Mucosa of rectum (tissue), 2 donors: Measurements from ENCODE around the gene PBX1.

Experiments
- H3K27ac ChIP-seq, 2 donors: one replicate each; pipeline ENCODE4 v1.7.0; 2013; ENCODE audit warnings: inconsistent platforms in 2 of 2, low read depth in 2 of 2, low read length in 2 of 2
- H3K27me3 ChIP-seq, 2 donors: one replicate each; pipeline ENCODE4 v1.7.0; 2013; ENCODE audit warnings: low read length in 2 of 2; ENCODE audit not compliant: control insufficient read depth in 2 of 2, insufficient read depth in 2 of 2
- H3K36me3 ChIP-seq, 2 donors: one replicate each; pipeline ENCODE4 v1.7.0; 2013; ENCODE audit warnings: low read length in 2 of 2; ENCODE audit not compliant: control insufficient read depth in 2 of 2, insufficient read depth in 2 of 2
- H3K4me1 ChIP-seq, 2 donors: one replicate each; pipeline ENCODE4 v1.7.0; 2013; ENCODE audit warnings: low read length in 2 of 2, mild to moderate bottlenecking in 1 of 2; ENCODE audit not compliant: control insufficient read depth in 2 of 2, insufficient read depth in 2 of 2
- H3K4me3 ChIP-seq, 2 donors: one replicate each; pipeline ENCODE4 v1.7.0; 2013; ENCODE audit warnings: low read length in 2 of 2
- H3K9ac ChIP-seq, 2 donors: one replicate each; pipeline ENCODE4 v1.7.0; 2013; ENCODE audit warnings: low read length in 2 of 2, low read depth in 1 of 2, mild to moderate bottlenecking in 1 of 2
- H3K9me3 ChIP-seq, 2 donors: one replicate each; pipeline ENCODE4 v1.7.0; 2013; ENCODE audit warnings: low read length in 2 of 2; ENCODE audit not compliant: control insufficient read depth in 2 of 2
- donor health status: healthy.
- donor health status: Normal muscosa, but diverticular disease.

Gene PBX1

DNA sequence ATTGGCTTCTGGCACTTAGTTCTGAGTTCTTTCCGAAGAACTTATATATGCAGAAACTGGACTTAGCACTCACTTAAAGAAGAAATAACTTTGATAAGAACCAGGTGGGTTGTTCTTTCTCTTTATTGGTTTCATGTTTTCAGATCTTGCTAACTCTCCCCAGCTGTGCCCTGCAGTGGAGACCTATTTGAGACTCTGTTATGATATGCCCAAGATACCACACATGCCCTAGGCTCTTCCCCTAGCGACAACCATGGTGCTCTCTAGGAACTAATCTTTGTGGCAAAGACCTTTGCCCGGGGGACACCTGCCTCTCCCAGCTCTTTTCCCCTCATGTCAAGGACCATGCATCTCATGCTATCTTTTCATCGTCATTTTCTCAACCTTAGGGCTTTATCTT is 128.8 kb downstream of the PBX1 start:
- Histone ChIP-seq H3K9me3 (no peaks in the 10 kb centered on the region), H3K27me3 (no peaks in the 10 kb centered on the region), H3K27ac (no peak overlapping the region), H3K4me3 (no peak overlapping the region), H3K4me1 (peaks cover 17 to 19% of the 10 kb centered on the region in 2 donors), H3K36me3 (no peaks in the 10 kb centered on the region), H3K9ac (no peak overlapping the region)

DNA sequence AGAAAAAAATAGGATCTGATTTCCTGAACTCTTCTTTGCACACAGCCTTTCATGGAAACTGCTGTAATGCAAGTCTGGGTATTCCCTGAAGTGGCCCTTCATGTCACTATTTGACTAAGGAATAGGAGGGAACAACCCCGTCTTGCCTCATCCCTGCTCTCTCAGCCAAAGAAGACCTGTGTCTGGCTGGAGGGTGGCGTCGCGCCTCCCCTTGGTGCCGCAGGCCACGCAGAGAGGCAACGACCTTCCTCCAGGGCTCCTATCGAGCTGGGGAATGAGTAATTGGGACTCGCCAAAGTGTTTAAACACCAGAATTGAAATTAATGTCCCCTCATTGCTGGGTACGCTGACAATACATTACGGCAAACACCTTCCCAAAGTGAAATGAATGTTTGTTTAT is 129.8 kb downstream of the PBX1 start:
- Histone ChIP-seq H3K9me3 (no peaks in the 10 kb centered on the region), H3K27ac (no peak overlapping the region), H3K36me3 (no peaks in the 10 kb centered on the region), H3K9ac (no peak overlapping the region), H3K4me3 (no peak overlapping the region), H3K27me3 (no peaks in the 10 kb centered on the region), H3K4me1 (peaks cover 9 to 13% of the 10 kb centered on the region in 2 donors)

DNA sequence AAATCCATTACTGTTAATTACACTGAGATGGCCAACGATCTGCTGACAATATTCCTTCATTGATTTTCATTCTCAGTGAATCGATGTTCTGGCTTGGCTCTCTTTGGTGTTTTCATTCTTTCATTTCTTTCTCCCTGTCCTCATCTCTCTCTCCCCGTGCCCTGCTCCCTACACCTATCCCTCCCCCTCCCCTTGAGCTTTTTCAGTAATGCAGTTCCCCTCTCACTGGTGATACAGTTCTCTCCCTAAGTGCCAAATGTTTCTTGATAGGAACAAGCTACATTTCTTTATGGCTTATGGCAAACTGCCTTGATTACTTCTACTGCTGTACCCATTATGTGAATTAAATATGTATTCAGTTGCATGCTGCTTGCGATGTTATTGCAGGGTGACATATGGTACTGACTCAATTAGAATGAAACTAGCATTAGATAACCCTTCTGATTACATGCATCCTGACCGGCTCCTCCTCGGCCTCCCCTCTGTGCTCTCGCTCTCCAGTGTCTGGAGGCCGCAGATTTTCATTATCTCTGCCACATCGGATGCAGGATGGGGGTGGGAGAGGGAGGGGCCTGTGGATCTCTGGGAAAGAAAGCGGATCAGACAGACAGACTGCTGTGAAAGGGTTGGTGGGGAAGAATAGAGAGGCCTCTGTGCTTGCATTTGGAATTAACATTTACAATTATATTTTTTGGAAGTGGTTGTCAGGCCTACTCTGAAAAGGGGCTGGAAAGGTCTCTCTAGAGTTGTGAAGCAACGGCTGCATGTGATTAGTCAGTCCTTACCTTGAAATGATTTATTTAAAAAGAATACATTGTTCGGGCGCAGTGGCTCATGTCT is 130.9 kb downstream of the PBX1 start:
- no peaks in the 10 kb centered on the region for H3K27me3 ChIP-seq
- no peaks in the 10 kb centered on the region for H3K36me3 ChIP-seq
- H3K9ac ChIP-seq = no peak overlapping the region
- no peak overlapping the region for H3K4me3 ChIP-seq
- H3K4me1 ChIP-seq = peaks cover 3 to 5% of the 10 kb centered on the region in 2 donors
- no peaks in the 10 kb centered on the region for H3K9me3 ChIP-seq
- no peak overlapping the region for H3K27ac ChIP-seq

DNA sequence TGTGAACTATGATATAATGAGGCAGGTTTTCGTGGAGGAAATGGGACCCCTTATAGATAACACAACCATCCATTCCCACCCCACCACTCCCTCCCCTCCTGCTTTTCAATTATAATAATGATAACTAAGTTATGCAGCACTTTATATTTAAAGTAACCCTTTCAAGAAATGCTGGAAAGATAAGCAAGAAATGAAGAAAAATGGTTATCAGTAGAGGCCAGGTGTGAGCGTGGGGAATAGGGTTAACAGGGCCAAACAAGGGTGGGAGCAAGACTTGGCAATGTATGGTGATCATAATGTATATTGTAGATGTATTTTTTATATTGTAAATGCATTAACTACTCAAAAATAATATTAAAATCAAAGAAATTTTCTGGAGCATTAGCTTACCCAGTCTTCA is 133.4 kb downstream of the PBX1 start:
- H3K36me3 ChIP-seq = no peaks in the 10 kb centered on the region
- H3K27me3 ChIP-seq = no peaks in the 10 kb centered on the region
- no peaks in the 10 kb centered on the region for H3K4me1 ChIP-seq
- H3K9ac ChIP-seq = no peak overlapping the region
- no peak overlapping the region for H3K4me3 ChIP-seq
- no peak overlapping the region for H3K27ac ChIP-seq
- no peaks in the 10 kb centered on the region for H3K9me3 ChIP-seq

DNA sequence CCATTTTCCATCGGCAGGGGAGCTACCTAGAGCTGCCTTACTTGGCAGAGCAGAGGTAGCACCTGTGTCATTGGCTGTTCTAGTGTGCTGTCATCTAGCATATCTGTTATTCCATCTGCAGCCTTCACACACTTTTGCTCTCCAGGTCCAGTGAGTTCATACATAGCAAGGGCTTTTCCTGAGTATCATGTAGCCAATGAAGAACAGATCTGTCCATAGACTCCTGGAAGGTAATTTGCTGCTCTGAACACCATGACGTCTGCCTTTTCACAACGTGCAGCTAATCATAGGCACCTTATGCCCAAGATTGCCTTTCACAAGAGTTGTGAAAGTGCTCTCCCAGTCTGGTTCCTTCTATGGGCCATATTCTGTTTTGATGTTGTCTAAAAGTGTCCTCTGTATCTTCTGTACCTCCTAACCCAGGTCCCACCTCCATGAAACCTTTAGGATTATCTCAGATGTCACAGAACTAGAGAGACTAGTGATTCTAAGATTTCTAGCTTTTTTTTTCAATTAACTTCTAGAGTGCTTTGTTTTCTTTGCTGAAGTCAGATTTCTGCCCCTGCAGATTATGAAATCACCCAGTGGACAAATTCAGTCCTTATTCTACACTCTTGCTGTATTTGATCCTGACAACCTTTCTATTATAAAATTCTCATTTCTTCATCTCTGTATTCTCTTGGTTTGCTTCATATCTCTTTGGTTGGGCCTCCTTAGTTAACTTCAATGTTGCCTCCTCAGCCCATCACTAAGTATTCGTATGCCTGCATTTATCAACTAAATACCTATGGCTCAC is 134.8 kb downstream of the PBX1 start:
- no peaks in the 10 kb centered on the region for H3K36me3 ChIP-seq
- H3K4me3 ChIP-seq = no peak overlapping the region
- no peaks in the 10 kb centered on the region for H3K27me3 ChIP-seq
- H3K4me1 ChIP-seq = no peaks in the 10 kb centered on the region
- H3K9me3 ChIP-seq = no peaks in the 10 kb centered on the region
- H3K9ac ChIP-seq = no peak overlapping the region
- no peak overlapping the region for H3K27ac ChIP-seq

DNA sequence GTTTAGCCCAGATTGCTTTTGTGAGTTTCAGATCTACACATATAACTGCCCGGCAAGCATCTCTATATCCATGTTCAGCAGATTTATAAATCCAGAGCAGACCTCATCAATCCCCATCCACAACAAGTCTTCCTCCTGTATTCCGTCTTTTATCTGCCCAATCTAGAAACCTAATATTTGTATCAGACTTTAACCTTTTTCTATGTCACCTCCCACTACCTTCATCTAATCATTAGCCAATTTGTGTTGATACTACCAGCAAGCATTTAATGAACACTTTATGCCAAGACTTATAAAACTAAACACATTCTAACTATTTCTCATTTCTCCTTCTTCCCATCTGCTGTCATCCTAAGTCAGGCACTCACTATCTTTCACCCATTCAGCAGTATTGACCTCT is 135.5 kb downstream of the PBX1 start:
- no peak overlapping the region for H3K4me3 ChIP-seq
- no peak overlapping the region for H3K27ac ChIP-seq
- no peaks in the 10 kb centered on the region for H3K27me3 ChIP-seq
- no peaks in the 10 kb centered on the region for H3K36me3 ChIP-seq
- H3K4me1 ChIP-seq = no peaks in the 10 kb centered on the region
- H3K9ac ChIP-seq = no peak overlapping the region
- H3K9me3 ChIP-seq = no peaks in the 10 kb centered on the region

DNA sequence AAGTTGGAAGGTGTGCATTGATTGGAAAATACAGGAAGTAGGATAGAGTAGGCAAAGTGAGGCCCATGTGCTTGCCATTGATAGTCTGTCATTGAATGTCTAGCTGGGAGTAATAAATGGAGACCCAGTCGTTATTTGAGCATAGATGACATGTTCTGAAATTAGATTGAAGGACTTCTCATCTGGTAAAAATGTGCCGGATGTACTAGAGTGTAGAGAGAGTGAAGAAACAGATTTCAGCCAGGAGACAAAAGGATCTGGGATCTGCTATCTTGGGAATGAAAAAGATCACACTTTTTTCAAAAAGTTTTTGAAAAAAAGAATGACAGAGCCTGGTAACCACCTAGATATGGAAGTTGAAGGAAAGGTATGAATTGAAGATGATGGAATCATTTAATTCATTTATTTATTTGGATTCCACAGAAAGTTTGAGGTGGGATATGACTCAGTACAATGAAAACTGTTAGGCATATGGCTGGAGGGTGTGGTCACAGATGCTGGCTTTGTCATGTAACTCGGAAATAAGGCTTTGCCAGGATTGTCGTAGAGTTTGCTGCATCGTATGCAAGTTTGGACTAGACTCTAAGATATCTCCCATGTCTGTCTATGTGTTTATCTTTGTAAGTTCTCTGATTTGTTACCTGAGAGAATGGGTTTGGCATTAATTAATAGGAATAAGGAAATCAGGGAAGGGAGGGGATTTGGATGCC is 137.1 kb downstream of the PBX1 start:
- H3K27ac ChIP-seq = no peak overlapping the region
- no peaks in the 10 kb centered on the region for H3K4me1 ChIP-seq
- H3K9me3 ChIP-seq = no peaks in the 10 kb centered on the region
- no peak overlapping the region for H3K4me3 ChIP-seq
- no peak overlapping the region for H3K9ac ChIP-seq
- H3K36me3 ChIP-seq = no peaks in the 10 kb centered on the region
- H3K27me3 ChIP-seq = no peaks in the 10 kb centered on the region

DNA sequence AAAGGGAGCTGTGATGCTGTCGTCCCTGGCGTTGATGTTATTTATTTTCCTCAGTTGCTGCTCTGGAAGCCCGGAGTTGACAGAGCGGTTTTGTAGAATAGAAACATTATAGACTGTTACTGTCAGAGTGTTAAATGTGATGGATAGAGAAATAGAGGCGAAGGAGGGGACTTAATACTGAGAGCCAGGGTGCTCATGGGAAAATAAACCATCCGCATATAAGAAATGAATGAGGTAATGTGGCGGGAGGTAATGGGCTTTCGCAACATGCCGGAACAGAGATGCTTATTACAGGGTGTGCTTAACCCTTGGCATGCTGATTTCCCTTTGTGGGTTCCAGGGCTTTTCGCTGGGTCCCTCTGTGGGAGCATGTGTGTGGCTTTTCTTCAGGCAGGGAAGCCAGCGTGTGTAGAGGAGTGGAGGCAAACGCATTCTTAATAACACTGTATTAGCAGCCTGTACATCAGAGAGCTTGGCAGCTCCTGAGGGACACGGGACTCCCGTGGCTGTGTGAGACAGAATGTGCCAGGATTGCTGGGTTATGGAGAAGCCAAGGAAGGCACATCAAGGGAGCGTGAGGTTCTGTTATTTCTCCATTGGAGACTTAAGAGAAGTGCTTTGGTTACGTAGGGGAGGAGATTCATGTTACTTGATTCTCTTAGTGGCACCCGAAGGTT is 141.0 kb downstream of the PBX1 start:
- Histone ChIP-seq H3K4me1 (peaks cover 4 to 20% of the 10 kb centered on the region in 2 donors), H3K9me3 (no peaks in the 10 kb centered on the region), H3K27me3 (no peaks in the 10 kb centered on the region), H3K4me3 (no peak overlapping the region), H3K36me3 (no peaks in the 10 kb centered on the region), H3K9ac (no peak overlapping the region), H3K27ac (no peak overlapping the region)

DNA sequence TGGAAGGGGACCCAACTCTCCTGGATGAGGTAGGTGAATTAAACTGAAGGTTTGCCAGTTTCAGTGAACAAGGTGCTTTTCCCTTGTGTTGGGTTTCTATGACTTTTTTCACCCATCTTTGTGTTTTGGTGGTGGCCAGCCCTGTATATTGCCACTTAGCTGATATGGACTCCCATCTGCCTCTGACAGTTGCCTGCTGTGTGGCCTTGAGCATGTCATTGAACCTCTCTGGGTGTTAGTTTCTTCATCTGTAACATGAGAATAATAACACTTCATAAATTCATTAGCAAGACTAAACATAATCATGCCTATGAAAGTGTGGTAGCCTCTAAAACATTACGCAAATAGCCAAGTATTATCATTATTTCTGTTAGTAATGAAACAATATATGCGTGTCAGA is 141.7 kb downstream of the PBX1 start:
- no peaks in the 10 kb centered on the region for H3K9me3 ChIP-seq
- H3K9ac ChIP-seq = no peak overlapping the region
- H3K4me3 ChIP-seq = no peak overlapping the region
- no peak overlapping the region for H3K27ac ChIP-seq
- H3K4me1 ChIP-seq = peaks cover 4 to 25% of the 10 kb centered on the region in 2 donors
- H3K27me3 ChIP-seq = no peaks in the 10 kb centered on the region
- no peaks in the 10 kb centered on the region for H3K36me3 ChIP-seq
